GM18870 (cell line): ENCODE measurements around the gene CYTH1.

Source experiments
- ATAC-seq: cut with Tn5 transposase; IDR thresholded peaks from one replicate; pipeline ENCODE4 v1.9.1; 2021; ENCODE audit warnings: moderate library complexity; ENCODE audit not compliant: unreplicated experiment

Gene CYTH1

DNA sequence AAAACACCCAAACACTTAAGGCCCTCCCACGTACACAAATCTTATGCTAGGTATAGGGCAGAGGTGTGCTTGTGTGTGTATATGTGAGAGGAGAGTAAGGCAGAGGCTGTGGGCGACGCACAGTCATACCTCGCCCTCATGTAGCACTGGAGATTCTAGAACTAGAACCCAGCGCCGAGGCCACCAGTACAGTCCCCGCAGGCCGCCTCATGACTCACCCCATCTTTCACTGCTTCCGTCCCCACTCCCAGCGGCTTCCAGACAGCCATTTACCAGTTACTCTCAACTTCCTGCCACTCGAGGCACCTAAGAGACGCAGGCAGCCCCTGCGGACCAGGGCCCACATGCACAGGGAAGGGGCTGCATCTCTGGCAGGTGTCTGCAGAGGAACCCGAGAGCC, 23.2 kb upstream of the CYTH1 start:
- no peak for ATAC-seq

DNA sequence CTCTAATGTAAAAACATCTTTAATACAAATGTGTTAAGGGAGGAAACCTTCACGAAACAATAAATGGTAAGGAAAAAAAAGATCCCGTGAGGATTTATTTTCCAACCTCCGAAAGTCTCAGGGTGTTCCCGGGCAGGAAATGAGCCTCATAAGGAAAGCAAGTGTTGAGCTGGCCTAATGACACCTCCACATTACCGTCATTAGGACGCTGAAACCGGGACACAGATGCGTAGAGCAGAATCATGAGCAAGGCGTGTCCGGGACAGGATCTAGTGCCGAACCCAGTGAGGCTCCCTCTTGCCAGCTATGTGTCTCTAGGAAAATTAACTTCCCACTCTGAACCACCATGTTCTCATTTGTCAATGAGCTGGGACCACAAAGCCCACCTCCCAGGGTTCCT, 22.7 kb upstream of the CYTH1 start:
- ATAC-seq, result no peak

DNA sequence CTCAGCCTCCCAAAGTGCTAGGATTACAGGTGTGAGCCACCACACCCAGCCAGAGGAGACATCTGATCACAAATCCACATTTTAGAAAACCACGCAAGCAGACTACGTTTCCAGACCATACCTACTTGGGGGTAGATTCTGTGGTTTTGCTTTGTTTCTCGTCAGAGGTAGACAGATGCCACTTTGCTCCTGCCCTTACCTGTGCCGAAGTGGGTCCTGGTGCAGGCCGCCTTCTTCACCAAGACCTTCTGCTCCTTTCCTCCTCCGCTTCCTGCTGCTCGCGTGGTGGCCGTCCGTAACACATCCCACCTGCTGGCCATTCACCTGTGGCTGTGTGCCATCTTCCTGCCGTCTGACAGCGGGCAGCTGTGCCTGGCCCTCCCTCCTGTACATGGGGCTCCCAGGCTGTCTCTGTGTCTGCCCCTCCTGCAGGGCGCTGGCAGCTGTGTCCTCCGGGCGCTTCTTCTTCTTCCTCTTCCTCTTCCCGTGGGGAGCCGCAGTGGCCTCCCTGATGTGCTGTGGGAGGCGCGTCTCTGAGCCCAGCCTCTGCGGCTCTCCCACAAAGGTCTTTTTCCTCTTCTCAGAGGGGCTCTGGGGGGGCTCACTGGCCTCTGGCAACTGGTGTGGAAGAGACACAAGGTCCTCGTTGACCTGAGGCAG, 21.2 kb upstream of the CYTH1 start:
- ATAC-seq, result no peak

DNA sequence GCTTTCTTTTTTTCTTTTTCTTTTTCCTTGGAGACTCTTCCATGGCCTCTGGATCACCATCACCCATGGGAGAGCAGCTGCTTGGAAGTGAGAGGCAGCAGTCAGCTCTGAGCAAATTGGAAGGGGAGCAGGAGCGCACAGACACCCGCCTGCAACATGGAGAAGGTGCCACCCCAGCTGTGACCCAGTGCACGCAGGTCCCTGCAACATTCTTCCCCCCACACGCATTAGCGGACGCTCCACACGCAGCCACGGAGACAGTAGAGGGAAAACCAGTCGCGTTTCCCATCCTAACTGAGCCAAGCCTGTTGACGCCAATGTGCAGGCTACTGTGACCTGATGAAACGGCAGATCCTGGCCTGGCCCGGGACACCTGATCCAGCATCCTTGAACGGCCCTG, 20.4 kb upstream of the CYTH1 start:
- no peak for ATAC-seq

DNA sequence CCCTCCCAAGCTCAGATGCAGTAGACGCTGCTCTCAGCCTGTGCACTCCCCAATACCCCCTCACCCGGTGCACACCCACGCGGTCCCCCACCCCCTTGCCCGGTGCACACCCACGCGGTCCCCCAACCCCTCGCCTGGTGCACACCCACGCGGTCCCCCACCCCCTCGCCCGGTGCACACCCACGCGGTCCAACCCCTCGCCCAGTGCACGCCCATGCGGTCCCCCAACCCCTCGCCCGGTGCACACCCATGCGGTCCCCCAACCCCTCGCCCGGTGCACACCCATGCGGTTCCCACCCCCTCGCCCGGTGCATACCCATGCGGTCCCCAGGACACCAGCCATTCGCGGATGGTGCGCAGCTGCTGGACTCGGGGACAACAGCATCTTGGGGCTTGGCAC, 19.9 kb upstream of the CYTH1 start:
- ATAC-seq, result no peak

DNA sequence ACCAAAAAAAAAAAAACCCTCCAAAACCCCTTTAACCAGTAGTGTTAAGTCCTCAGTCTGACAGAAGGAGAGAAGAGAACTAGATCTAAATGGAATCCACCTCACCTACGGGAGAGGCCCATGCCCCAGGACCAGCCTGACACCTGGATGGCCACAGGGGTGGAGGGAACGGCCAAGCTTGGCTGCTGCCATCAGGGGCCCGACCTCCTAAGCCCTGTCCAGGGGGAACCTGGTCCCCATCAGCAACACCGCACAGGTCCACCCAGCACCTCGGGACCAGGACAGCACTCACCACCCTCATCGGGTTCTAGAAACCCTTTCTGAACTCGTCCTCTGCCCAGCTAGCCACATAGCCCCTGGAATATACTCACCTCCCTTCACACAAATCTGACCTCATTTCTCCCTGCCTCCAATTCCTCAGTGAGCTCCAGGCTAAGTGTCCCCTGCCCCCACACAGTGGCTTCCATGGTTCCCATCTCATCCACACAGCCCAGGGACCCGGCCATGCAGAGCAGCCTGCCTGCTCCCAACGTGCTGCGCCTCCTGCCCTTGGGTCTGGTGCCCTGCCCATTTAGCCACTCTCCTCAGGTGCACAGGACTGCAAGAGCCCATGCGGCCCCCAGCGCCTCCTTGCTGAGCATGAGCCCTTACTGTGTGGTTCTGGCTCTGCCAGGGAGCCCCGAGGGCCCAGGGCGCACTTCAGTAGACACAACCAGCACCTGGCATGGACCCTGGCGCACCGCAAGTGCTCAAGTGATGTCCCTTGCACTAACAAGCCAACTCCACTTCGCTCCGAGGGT, 18.3 kb upstream of the CYTH1 start:
- ATAC-seq, result no peak

DNA sequence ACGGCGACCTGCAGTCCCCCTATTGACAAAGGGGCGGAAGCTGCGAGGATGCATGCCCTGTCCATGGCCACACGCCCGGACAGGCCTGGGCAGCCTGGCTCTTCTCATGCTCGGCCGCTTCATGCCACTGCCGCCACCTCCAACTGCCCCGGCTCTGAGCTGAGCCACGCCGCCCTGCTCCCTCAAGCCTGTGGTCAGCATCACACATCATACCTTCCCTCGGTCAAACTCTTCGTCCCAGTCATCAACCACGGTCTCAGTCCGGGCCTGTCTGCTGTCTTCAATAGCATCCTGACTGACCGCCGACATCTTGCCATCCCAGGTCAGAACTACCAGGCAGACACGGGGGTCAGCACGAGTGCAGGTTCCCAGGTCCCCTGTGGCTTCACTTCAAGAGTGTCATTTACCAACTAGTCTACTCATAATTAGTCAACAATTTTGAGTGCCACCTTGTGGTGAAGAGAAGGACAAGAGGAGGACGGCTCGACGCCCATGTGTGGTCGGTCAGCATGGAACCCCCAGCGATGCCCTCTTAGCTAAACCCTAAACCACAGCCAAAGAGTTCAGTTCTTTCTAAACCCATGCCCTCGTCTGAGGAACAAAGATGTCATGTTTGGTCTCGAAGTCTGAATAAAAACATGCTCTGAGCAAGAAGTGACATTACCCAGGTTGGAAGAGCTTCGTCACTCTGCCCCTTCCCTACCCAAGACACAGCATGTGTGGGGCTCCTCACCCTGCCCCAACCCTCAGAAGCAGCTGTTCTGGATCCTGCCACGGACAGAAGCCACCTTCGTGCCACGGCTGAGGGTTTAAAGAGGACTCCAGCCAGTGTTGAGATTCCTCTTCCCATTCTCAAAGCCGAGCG, 16.9 kb upstream of the CYTH1 start:
- ATAC-seq, result no peak

DNA sequence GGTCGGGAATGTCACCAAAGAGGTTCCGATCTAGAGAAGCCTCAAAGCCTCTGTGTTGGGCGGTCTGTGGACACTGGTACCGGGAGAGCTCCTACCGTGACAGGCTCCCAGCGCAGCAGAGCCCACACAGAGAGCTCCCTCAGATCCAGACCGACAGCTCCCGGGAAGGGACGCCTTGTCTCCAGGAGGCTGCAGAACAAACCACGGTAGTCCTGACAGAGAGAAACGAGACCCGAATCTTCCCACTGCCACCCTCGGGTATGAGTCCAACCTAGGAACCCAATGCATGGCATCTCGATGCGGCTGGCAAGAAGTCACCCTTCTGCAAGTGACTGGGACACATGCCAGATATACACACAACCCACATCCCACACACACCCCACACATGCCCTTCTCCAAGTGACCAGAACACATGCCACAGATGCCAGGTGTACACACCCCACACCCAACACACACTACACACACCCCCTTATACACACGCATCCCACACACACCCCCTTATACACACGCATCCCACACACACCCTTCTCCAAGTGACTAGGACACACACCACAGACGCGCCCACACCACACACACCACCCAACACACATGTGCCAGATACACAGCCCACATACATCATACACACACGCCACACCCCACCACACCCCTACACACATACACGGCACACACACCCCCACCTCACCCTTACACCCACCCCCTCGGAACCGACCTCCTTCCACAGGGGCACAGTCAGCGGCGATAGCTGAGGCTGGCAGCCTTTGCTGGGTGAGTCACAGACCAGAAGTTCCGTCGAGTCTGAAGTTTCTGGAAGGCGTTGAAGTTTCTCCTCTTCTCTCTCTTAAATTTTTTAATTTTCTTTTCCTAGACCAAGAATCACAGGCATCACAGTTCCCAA, 15.9 kb upstream of the CYTH1 start:
- no peak for ATAC-seq

DNA sequence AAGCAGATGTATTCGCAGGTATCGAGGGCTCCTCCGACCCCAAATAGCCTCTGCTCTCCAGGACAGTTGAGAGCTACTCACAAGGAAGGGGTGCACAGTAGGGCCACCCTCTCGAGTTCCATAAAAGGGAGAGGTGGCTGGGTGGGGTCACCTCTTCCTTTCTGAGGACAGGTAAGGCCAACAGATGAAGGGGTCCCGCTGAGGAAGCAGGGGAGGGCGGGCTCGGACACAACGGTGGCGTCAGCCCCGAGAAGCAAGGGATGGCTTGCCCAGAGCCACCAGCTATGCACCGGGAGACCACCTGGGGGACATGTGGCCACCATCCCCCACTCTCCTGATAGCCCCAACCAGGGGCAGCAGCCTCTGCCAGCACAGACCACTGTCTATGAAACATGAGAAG, 15.1 kb upstream of the CYTH1 start:
- ATAC-seq, result no peak

DNA sequence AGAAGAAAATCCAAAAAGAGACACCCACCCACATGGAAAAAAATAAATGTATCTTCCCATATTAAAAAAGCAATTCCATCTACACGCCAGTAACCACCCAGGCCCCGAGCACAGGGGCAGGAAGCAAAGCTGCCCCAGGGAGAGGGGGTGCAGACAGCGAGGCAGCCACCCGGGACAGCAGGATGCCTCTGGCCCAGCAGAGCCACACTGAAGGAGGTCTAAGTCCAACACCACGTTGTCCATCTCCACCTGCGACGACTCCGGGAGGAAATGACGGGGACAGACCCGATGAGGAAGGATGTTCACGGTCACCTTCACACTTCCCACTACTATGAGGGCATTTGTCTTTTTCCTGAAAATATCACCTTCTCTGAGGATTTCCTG, 14.4 kb upstream of the CYTH1 start:
- no peak for ATAC-seq

DNA sequence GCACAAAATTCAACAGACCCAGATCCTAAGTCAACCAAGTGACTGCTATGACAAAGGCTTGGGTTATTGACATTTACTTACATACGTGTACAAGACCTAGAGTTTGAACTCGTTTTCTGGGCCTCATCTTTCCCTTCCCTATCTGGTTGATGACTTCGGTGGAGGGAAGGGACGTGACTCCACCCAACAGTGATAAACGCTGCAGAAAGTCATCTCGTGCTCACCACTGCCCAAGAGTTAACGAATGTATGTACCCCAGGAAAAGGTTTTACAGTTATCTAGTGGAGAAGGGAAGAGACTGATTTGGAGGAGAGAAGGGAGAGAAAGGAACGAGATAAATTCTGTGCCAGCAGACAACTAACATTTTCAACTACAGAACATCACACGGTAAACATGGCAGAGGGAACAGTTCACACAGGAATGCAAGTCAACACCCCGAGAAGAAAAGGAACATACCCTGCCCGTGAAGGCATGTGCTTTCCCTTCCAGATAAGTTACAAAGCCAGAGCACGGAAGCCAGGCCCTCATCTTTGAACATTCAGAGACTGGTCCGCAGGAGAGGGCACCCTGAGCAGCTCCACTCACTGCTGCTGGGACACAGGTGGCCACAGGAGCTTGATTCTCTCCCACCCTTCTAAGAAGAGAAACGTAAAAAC, 13.9 kb upstream of the CYTH1 start:
- no peak for ATAC-seq

DNA sequence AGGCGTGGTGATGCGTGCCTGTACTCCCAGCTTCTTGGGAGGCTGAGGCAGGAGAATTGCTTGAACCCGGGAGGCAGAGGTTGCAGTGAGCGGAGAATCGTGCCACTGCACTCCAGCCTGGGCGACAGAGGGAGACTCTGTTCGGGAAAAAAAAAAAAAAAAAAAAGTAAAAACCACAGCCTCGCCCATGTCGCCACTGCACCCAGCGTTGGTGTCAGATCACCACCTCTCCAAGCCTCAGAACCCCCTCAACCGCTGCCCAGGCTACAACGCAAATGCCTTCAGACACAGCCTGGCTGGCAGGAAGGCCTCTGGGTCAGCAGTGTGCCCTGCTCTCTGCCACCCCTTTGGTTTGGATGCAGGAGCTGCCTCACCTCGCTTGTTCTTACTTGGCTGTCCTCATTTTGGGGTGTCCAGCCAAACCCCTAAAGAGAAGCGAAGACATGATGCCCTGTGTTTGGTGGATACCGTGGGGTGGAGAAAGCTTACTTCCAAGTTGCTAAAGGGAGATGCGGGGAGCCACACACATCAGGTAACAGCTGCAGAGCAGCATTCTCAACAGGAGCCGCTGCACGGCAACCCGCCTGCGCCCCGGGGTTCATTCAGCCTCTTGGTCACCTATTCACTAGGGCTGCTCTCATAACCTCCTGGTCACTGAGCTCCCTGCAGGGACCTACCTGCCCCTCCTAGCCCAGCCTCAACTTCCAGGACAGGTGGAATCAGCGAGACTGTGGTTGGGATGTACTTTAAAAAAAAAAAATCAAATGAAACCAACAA, 13.0 kb upstream of the CYTH1 start:
- ATAC-seq, result no peak

DNA sequence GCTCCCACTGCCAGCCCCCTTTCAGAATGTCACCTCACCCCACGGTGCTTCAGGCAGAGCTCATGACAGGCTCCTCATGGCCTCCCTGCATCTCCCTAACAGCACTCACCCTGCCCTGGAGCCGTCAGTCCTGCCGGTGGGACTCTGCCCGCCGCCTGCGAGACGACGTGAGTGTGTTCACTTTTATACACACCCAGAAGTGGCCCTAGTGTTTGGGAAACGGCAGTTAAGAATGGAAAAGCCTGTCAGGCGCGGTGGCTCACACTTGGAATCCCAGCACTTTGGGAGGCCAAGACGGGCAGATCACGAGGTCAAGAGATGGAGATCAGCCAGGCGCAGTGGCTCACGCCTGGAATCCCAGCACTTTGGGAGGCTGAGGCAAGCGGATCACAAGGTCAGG, 12.3 kb upstream of the CYTH1 start:
- ATAC-seq, result no peak

DNA sequence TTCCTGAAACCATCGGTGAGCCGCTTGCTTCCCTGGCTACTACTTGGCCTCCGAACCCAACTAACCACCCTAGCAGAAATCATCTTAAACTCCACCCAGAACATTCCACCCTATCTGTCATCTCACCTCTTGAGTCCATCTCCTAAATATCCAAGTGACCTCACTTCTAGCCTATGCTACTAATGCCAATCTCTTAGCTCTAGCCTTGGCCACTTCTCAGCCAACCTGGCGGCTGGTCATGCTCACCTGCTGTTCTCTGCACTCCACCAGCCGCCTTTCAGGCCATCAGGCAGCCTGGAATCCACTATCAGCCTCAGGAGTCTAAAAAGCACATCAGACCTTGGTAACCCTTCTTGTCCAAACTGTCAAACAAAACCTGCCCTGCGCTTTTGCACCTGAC, 11.9 kb upstream of the CYTH1 start:
- no peak for ATAC-seq

DNA sequence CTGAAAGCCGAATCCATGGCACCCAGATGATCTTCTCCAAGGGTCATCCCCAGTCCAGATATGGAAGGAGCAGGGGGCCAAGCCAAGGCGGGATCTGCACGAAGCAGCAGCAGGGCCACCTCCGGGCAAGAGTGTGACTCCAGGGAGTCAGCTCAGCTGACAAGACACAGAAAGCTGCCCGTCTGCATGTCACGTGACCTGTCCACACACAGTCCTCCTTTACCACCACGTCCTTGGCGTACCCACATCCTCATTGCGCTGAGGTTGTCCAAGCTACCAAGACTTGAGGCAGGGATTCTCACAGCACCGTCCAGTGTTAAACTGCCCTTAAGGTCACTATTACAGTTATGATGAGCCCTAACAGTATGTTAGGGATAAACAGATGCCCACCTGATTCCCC, 11.3 kb upstream of the CYTH1 start:
- no peak for ATAC-seq

DNA sequence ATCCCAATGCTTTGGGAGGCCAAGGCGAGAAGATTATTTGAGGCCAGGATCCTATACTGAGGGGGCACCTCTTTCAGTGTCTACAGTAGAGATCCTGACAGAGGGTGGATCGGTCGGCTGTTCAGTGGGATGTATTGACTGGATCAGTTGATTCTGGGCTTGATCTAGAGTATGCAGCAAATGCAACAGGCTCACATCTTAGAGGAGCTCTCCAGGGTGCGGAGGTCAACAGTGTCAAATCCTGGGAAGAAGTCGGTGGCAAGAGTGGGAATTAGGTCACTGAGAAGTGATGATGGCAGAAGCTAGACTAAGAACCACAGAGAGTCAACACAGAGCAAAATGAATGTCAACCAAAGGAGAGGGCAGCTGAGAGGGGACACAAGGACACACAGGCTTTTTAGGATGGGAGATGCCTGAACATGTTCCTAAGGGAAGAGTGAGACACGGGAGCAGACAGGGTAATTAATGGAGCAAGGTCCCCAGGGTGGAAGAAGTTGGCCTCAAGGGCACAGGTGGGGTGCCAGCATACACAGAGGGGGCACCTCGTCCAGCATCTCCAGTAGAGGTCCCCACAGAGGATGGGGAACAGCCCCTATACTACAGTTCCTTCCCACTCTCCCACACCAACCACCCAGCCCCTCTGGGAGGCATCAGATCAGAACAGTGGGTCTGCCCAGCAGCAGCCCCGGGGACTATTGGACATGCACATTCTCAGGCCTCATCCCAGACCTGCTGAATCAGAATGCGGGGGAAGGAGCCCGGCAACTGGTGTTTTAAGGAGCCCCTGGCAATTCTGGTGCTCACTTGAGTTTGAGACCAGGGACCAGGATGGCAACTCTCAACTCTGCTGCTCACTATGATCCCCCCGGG, 10.0 kb upstream of the CYTH1 start:
- ATAC-seq, result no peak

DNA sequence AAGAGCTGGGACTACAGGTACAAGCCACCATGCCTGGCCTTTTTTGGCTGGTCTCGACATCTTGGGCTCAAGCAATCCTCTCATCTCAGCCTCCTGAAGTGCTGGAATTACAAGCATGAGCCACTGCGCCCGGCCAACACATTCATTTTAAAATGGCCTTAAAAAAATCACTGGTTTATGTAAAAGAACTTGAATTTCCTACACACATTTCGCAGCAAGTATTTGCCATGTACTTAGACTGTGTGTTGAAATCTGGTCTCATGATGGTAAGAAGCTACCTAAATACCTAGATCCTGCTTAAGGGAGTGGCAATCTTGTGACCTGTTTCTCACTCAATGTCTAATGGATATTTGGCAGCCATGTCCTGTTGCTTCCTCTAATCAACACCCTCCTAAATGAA, 8.5 kb upstream of the CYTH1 start:
- ATAC-seq, result no peak

DNA sequence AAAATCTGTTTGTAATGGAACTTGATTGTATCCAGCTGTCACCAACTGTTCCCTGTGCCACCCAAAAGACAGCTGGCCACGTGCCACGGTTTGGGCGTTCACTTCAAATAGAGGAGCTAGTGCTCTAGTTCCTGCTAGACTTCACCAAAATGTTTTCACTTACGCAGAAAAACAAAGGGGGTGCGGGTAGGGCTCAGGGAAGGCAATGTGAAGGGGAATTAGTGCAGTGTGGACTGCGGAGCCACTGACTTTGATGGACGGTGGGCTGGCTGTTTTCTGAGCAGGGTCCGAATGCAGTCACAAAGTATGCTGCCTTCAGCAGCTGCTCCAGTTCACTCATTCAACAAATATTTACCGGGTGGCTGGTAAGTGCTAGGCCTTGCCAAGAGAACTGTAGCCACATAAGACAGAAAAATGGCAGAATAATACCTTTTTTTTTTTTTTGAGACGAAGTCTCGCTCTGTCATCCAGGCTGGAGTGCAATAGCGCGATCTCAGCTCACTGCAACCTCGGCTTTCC, 7.6 kb upstream of the CYTH1 start:
- no peak for ATAC-seq
